ENCODE results near the gene PRMT3.
"Not testable (repeated sequence)": the region's sequence is repeated elsewhere in the genome, so short reads cannot be mapped to it uniquely, and the experiment has no call there.

Gene PRMT3

DNA sequence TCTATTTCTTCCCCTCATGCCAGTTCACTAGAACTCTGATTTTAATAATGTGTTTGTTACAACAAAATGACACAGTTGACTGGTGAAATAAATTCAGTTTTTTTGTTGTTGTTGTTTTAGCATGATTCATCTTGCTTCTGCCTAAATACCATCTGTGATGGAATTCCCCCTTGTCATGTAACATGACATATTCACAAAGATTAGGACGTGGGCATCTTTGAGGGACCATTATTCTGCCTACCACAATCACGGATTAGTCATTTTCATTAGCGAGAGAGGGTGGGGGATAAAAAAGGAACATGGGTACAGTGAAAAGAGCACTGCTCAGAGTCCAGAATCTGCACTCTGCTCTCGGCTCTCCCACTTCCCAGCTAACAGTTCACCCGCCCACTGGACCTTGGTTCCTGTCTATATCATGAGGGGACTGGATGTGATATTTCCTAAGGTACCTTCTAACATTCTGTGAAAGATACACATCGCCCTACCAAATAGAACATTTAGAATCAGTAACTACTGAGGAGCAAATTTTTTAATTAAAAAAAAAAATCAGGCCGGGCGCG, 12.7 kb upstream of the PRMT3 start:
- no peak for DNase-seq (ENCODE audit: low spot score)

DNA sequence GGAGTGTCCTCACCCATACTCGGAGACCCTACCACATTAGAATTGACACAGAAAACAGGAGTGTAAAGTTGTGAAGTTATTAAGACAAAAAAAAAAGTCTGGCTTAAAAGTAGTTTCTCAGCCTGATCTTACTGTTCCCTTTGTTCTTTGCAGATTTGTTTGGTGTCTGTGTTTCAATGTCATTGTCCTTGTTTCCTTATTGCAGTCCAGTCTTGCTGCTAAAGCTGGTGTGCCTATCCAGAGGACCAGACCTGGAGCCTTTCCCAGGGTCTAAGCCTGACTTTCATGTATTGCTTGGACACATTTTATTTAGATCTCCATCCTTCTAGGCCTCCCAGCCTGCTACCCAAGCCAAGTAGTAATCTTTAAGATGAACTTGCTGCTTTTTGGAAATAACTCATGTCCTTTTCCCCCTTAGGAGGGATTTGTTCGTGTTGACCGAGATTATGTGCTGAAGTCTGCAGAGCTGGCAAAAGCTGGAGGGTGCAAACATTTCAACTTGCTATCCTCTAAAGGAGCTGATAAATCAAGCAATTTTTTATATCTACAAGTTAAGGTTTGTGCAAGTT, 11.3 kb upstream of the PRMT3 start:
- DNase-seq (ENCODE audit: low spot score): no peak

- not testable (repeated sequence) for DNase-seq (ENCODE audit: low spot score)
Observed at GRCh38 chr11:20385996-20386395, 1.5 kb upstream of the PRMT3 start.

DNA sequence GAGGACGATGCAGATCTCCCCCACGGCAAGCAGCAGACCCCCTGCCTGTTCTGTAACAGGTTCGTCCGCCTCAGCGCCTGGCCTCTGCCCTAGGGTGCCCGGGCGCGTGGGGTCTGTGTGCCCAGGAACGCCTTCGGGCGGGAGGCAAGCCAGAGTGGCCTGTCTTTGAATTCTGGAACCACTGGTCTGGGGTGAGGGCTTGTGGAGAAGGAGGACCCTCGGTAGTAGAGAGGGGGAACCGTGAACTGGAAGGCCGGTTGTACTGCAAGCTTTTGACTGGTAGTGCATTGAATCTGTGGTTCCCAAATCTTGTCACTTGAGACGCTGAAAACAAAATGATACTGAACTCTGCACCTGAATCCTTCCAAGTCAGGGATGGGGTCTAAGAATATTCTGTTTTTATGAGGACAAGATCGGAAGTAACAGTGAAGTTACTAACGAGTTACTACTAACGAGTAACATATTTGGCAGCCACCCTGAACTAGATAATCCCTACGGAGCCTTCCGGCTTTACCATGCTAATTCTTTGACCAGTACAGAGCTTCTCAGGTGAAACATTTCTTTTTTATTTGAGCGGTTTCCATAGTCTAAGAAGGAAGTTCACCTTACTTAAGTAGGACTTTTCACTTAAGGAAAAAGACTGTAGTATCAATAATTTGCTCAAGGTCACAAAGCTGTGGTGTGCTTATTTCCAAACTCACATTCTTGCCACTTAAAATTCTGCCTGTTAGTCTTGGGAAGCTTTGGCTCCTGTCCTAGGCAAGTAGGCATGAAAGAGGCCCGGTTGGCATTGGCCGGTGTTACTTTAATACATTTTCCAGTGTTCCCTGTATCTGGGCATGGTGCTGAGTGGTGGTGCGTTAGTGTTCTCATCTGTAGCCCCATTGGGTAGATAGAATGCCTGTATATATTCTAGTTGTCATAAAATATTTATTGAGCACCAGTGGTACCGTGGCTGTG, 860 bp downstream of the PRMT3 start:
- peak; percentile 28 for DNase-seq (ENCODE audit: low spot score)

DNA sequence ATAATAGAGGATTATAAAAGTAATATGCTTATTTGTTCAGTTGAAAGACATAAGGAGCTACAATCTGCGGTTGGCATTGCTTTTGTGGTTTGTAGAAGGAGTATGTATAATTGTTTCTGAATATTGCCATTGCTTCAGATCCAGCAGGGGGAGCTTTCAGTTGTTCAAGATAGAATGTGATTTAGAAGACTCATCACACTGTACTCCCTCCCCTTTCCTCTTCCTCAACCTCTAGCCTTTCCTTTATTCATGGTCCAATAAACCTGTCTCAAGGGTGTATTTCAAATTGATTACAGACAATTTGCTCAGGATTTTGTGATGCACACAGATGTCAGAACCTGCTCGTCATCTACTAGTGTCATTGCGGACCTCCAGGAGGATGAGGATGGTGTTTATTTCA, 9.8 kb downstream of the PRMT3 start:
- peak; percentile 33 for DNase-seq (ENCODE audit: low spot score)

GRCh38 chr11:20399498-20399897, 12.0 kb downstream of the PRMT3 start:
- no peak for DNase-seq (ENCODE audit: low spot score)

- no peak for DNase-seq (ENCODE audit: low spot score)
Observed at GRCh38 chr11:20403059-20403458, 15.5 kb downstream of the PRMT3 start.

GRCh38 chr11:20406484-20406883, 19.0 kb downstream of the PRMT3 start:
- no peak for DNase-seq (ENCODE audit: low spot score)

- DNase-seq (ENCODE audit: low spot score): no peak
Observed at GRCh38 chr11:20407344-20407743, 19.8 kb downstream of the PRMT3 start.

DNA sequence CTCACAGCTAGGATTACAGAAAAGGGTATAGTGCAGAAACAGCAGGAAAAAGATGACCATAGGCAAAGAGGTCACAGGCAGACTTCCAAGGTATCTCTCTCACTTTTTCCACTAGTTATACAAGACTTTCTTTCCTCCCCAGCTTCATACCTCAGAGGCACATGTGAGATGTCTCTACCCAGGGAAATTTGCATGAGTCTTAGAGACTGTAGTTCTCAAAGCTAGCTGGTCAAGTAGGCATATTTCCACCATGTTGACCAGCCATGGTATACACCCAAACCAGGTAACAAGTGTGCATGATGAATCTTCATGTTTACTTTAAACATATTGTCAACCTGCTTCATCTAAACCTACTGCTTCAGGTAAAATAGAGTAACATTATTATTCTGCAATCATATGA, 27.9 kb downstream of the PRMT3 start:
- no peak for DNase-seq (ENCODE audit: low spot score)

DNA sequence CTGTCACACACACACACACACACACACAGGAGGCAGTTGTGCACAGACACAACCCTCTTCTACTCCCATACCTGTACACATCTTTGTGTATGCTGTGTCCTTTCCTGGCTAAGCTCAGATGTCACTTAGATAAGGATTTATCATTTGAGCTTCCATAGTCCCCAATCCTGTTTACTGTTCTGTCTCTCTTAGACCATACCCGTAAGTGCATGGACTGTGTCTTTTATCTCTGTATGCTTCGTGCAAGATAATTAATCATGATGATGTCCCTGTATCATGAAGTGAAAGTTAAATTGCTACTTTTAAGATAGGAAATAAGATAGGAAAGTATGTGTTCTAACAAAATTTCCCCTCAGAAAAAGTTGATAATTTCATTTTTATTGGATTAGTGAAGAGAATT, 30.3 kb downstream of the PRMT3 start:
- DNase-seq (ENCODE audit: low spot score): no peak

GRCh38 chr11:20421946-20422345, 34.4 kb downstream of the PRMT3 start:
- no peak for DNase-seq (ENCODE audit: low spot score)

DNA sequence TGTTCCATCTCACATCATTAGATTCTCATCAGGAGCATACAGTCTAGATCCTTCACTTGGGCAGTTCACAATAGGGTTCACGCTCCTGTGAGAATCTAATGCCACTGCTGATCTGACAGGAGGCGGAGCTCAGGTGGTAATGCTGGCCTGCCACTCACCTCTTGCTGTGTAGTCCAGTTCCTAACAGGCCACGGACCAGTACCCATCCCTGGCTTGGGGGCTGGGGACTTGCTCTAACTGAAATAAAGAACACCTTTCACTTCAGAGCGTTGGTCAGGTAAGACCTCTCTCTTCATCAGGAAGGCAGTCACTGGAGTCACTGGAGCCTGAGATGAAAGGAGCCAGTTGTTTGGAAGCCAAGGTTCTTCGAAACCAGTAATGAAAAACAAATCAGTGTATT, 41.7 kb downstream of the PRMT3 start:
- DNase-seq (ENCODE audit: low spot score): no peak

DNA sequence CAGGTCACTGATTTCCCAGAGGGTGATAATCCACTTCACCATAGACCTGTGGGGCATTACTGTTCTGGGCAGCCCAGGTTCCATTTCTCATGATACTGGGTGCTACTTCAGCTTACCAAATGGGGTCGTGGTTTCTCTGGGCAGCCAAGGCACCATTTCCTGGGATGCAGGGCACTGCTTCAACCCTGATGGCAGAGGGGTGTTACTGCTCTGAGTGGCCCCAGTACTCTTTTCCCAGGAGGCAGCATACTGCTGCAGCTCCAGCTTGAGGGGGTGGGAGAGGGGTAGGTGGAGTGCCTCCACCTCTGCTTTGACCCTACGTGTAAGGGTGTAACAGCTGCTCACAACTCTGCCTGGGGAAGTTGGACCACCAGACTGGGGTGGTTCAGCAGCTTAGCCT, 51.1 kb downstream of the PRMT3 start:
- DNase-seq (ENCODE audit: low spot score): no peak

- peak; percentile 50 for DNase-seq (ENCODE audit: low spot score)
Observed at GRCh38 chr11:20443596-20443995, 56.1 kb downstream of the PRMT3 start.

DNA sequence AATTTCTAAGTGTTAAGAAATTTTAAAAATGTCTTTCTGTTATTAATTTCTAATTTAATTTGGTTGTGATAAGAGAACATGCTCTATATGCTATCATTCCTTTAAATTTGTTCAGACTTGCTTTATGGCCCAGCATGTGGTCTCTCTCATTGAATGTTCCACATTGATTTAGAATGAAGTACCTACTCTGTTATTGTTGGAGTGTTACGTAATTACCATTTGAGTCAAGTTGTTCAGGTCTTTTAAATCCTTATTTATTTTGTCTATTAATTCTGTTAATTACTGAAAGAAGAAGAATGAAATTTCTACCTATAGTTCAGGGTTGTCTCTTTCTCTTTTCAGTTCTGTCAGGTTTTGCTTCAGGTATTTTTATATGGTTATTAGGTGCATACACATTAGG, 57.0 kb downstream of the PRMT3 start:
- no peak for DNase-seq (ENCODE audit: low spot score)

DNA sequence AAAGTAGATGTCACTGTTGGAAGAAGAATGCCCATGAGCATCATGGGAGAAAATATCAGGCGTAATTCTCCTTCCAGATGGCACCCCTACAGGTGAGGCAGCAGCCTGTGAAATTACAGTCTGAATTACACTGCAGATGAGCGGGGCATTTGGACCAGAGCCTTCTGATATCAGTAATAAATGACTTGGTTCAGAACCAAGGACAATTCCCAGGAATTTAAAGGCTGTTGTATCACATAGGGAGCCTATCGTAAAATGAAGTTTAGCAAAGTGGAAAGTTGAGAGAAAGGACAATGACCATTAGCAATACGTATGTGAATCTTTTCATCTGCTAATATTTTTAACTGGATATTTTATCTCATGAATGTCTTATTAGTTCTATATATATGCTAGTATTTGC, 61.3 kb downstream of the PRMT3 start:
- DNase-seq (ENCODE audit: low spot score): no peak

- no peak for DNase-seq (ENCODE audit: low spot score)
Observed at GRCh38 chr11:20450829-20451228, 63.3 kb downstream of the PRMT3 start.

DNA sequence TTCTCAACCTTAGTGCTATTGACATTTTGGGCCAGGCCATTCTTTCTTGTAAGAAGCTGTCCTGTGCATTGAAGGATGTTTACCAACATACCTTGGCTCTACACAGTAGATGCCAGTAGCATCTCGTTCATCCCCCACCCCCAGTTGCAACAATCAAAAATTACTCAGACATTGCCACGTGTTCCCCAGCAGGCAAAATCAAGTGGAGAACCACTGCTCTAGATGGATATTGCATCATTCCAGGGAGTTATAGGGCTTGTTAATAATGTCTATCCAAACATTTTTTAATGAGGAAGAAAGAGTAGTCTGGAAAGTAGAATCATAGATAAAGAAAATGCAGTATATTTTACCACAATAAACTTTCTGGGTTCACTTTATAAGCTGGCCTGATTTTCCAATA, 64.1 kb downstream of the PRMT3 start:
- DNase-seq (ENCODE audit: low spot score): no peak

GRCh38 chr11:20452585-20452984, 65.1 kb downstream of the PRMT3 start:
- no peak for DNase-seq (ENCODE audit: low spot score)

- no peak for DNase-seq (ENCODE audit: low spot score)
Observed at GRCh38 chr11:20453657-20454316, 66.3 kb downstream of the PRMT3 start.

GRCh38 chr11:20457001-20457799, 69.7 kb downstream of the PRMT3 start:
- DNase-seq (ENCODE audit: low spot score): no peak
